GM10847 (cell line): ENCODE data around the gene KBTBD4.

Experiments
- POLR2A ChIP-seq: IDR thresholded peaks from 2 replicates; pipeline ENCODE4 v1.6.1; 2011; ENCODE audit not compliant: insufficient read length; ENCODE audit errors: extremely low read depth

The KBTBD4 gene

DNA sequence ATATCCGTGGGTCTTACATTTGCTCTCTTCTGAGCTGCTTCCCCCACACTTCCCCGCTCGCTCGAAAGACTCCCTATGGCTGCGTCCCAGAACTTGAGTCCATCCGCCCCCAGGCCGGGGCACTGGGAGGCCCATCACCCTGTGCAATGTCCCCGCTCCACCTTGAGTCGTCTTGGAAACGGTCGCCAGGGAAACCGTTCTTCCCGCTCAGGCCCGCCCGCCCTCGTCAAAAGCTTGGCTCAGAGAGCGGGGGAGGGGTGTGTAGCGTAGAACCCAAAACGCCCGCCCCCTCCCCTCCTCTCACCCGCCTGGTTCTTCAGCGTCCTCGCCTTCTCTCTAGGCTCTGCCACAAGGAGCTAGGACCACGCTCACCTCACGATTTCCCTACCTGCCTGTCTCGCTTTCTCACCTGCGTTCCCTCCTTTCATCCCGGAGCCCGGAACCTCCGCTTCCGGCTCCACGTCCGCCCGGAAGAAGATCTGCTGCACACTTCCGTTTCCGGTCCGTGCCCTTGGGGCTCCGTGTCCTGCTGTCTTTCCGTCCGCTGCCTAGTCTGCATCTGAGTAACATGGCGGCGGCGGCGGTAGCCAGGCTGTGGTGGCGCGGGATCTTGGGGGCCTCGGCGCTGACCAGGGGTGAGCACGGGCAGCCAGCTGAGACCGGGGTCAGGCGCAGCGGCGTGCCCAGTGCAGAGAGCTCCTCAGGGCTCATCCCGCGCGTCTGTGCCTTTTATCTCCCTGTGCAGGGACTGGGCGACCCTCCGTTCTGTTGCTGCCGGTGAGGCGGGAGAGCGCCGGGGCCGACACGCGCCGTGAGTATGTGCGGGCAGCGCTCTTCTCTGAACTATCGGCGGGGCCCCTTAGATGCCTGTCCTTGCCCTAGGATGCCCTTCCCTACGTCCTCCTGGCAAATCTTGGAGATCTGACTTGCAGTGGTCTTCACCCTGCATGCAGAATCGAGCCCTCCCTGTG, at the start of gene KBTBD4, which contains the start of gene NDUFS3:
KBTBD4 (minus strand) TSS at position 447 of the 971 bp plus-strand sequence; CDS start at position 428, 19 bp downstream.
NDUFS3 (plus strand) TSS at position 551 of the 971 bp plus-strand sequence; CDS start at position 569, 18 bp downstream.
- peak; percentile 92 for TF ChIP-seq POLR2A

DNA sequence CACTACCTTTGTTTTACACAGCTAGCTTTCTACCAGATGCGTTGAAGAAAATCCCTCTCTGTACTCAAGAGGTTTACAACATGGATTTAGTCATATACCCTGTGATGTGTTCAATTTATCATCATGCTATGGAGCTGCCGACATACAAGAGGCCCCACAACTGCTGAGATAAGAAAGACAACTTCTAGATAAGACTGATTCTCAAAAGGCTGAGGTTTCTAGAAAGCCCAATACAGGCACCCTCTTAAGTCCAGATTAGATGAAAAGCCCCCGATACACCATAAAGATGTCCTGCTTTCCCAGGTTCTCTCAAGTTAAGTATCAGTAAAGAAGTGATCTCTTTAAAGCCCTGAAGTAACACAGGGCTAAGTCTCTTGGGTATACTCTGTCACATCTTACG, 49.3 kb upstream of the KBTBD4 start:
- no peak for TF ChIP-seq POLR2A

GRCh38 chr11:47626234-47626633, 47.5 kb upstream of the KBTBD4 start:
- TF ChIP-seq POLR2A = no peak

DNA sequence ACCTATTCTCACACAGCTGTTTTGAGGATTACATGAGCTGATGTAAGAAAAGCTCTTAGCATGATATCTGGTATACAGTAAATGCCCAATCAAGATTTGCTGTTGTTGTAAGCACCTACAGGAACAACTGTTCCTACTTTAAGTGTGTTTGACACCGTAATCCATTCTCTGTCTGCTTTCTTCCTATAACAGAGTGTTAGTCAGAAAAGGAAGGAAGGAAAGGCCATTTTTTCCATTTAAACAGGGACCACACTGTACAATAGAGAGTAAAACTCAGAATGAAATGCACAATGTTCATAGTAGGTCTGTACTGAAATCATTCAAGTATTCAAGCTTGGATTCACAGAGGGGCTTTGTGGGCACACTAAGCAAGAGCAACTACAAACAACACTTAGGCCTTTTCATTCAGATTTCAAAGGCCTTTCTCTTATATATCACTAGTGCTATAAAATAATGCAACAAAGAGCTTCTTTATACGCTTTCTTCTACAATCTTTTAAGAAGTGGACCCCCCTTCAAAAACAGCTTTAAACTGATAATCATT, 42.1 kb upstream of the KBTBD4 start:
- no peak for TF ChIP-seq POLR2A

GRCh38 chr11:47617417-47617809, 38.6 kb upstream of the KBTBD4 start:
- TF ChIP-seq POLR2A = no peak

- no peak for TF ChIP-seq POLR2A
These were observed 38.1 kb upstream of the KBTBD4 start for GRCh38 chr11:47616726-47617416.

DNA sequence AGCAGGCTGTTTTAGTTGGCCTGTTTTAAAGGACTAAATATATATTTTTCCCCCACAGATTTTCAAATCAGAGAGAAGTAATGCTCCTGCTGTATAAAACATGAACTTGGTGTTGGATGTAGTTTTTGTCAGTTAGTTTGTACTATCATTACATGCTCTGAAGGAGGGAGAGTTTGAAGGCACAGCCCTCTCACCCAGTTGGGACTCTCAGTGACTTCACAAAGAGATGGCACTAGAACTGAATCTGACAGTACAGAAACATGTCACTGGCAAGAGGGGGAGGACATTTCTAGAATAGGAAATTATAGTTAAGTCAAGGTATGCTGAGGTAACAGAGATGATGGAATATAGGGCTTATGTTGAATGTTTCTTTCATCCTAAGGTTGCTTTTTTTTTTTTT, 36.5 kb upstream of the KBTBD4 start:
- TF ChIP-seq POLR2A = no peak

DNA sequence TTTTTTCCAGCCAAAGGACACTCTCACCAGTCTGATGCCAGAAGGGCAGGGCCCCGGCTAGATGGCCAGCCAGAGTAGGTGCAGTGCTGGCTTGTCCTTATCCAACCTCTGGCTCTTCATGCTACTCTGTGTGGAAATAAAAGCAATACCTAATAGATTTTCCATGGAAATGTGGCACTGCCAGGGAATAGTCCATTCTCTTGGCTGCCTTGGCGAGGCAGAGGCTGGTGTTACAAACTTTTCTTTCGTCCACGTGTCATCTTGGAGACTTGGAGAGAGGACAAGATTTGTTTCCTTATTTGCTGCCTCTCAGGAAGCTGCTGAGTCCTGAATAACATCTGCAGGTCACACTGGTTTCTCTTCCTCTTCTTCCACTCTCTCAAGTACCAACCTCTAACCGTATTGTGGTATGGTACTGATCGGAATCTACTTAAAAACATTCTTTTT, 32.6 kb upstream of the KBTBD4 start:
- TF ChIP-seq POLR2A = no peak

DNA sequence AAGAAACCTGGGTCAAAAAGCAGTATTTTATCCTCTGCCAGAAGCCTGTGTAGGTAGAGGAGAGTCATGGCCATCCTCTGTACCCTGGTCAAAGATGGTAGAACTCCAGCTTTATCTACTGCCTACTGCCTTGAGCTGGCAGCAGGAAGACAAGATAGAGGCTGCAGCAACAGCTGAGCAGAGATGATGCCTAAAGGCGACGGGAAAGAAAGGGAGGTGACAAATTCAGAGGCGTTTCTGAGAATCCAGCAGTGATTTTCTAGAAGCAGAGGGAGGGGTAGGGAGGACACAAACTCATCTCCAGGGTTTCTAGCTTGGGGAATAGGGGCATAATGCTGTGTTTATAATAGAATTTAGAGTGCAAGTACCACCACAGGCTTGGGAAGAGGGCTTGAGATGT, 30.9 kb upstream of the KBTBD4 start:
- TF ChIP-seq POLR2A = no peak

GRCh38 chr11:47607380-47607779, 28.6 kb upstream of the KBTBD4 start:
- TF ChIP-seq POLR2A = no peak

DNA sequence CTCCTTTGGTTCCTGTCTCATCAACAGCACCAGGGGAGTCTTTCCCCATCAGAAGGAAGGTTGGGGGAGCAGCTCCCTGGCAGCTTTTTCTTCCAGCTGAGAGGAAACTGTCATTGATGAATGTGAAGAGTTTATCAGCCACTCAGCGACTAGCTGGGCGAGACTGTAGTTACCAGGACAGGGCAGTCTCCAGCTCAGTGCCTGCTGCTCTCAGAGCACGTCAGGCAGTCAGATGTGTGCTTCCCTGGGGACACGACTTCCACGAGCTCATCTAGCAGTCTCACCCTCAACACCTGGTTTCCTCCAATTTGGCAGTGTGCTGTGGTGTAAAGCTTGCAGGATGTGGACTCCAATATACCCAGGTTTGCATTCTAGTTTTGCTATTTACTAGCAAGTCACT, 28.0 kb upstream of the KBTBD4 start:
- TF ChIP-seq POLR2A = no peak

DNA sequence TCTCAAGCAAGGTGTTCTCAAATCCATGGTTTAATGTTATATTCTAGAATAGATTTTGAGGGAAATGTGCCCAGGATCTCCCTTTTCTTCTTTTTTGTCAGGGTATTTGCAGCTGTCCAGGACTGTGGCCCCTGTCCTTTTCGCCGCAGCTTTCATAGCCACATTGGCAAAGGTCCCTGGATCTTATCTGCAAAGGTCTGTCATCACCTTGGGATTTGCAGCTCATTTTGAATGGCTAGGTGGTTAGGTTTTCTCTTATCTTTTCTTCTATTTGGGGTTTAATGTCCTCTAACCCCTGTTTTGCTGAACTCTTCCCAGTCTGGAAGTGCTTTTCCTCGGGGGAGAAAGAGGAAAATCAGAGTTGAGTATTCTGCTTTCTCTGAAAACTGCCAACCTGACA, 27.2 kb upstream of the KBTBD4 start:
- no peak for TF ChIP-seq POLR2A

DNA sequence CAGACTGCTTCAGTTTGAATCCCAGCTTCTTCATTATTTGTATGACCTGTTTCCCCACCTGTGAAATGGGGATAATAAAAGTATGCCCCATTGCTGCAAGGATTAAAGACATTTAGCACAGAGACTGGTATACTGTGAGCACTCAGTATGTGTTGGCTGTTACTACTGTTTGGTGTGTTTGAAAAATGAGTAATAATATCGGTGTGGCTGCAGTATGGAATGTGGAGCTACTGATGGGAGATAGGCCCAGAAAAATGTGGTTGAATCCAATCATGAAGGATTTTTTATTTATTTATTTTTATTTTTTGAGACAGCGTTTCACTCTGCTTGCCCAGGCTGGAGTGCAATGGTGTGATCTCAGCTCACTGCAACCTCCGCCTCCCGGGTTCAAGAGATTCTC, 24.5 kb upstream of the KBTBD4 start:
- TF ChIP-seq POLR2A = no peak

DNA sequence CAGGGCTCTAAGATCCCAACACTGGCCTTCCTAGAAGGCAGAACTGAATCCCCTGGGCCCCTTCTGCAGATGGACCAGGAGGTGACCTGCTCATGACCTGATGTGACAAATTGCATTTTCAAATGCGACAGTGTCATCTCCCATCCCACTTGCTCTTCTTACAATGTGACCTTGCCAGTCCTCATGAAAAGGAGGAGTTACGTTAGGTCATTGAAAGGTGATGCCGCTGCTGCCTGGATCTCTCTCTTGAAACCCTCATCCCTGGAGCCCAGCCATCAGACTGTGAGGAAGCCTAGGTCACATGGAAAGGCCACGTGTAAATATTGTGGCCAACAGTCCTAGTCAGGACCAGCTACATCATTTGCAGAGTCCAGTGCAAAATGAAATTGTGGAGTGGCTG, 21.1 kb upstream of the KBTBD4 start:
- no peak for TF ChIP-seq POLR2A

- TF ChIP-seq POLR2A = no peak
These were observed 17.2 kb upstream of the KBTBD4 start for GRCh38 chr11:47595967-47596366.

DNA sequence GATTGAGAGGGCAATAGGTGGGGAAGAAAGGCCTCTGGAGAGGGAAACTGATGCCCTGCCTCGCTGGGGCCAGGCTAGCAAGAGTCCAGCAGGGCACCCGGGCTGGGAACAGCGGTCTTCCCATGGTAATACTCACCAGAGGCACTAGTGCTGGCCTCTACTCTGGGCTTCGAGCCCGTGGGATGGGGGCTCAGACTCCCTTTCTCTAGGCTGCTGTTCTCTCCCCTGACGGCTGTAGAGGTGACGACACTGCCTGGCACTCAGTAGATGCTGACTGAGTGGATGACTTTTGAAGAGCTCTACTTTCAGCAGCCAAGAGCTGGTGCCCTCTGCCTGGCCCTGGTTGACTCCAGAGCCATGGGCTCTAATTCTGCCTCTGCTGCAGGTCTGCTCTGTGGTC, 16.3 kb upstream of the KBTBD4 start:
- no peak for TF ChIP-seq POLR2A
